KMS-11 (cell line): ENCODE measurements around the gene IGSF6.

Experiments
- H2AFZ ChIP-seq: fragments of 200-600 bp; sonication (generic); 2 replicates; pipeline ENCODE4 v1.6.1; 2016; ENCODE audit warnings: antibody characterized with exemption, mixed run types, low read depth
- H3K27ac ChIP-seq: fragments of 200-600 bp; sonication (generic); 2 replicates; pipeline ENCODE4 v1.6.1; 2016; ENCODE audit warnings: mild to moderate bottlenecking, mixed run types
- H3K27me3 ChIP-seq: fragments of 200-600 bp; sonication (generic); 2 replicates; pipeline ENCODE4 v1.6.1; 2017; ENCODE audit warnings: mild to moderate bottlenecking, low read depth, mixed run types, moderate library complexity; ENCODE audit not compliant: insufficient read depth
- H3K36me3 ChIP-seq: fragments of 200-600 bp; sonication (generic); 2 replicates; pipeline ENCODE4 v1.6.1; 2017; ENCODE audit warnings: mild to moderate bottlenecking, mixed run types; ENCODE audit not compliant: insufficient read depth
- H3K4me1 ChIP-seq: fragments of 200-600 bp; sonication (generic); 2 replicates; pipeline ENCODE4 v1.6.1; 2016; ENCODE audit warnings: mild to moderate bottlenecking, low read depth, mixed run types; ENCODE audit not compliant: poor library complexity, severe bottlenecking
- H3K4me2 ChIP-seq: fragments of 200-600 bp; sonication (generic); 2 replicates; pipeline ENCODE4 v1.7.0; 2016; ENCODE audit warnings: mild to moderate bottlenecking, mixed run types
- H3K4me3 ChIP-seq: fragments of 200-600 bp; sonication (generic); IDR thresholded peaks from 2 replicates; pipeline ENCODE4 v1.6.1; 2017; ENCODE audit warnings: low read depth, low read length, mixed read lengths; ENCODE audit not compliant: insufficient read depth
- H3K79me2 ChIP-seq: fragments of 200-600 bp; sonication (generic); 2 replicates; pipeline ENCODE4 v1.6.1; 2016; ENCODE audit warnings: low read depth, mixed run types; ENCODE audit not compliant: insufficient read depth
- H3K9ac ChIP-seq: fragments of 200-600 bp; sonication (generic); 2 replicates; pipeline ENCODE4 v1.6.1; 2016; ENCODE audit warnings: mild to moderate bottlenecking, mixed run types
- H4K20me1 ChIP-seq: fragments of 200-600 bp; sonication (generic); 2 replicates; pipeline ENCODE4 v1.6.1; 2016; ENCODE audit warnings: mild to moderate bottlenecking, mixed run types; ENCODE audit not compliant: insufficient read depth
- TF ChIP-seq, protein P1 (sequence below): fragments of 200-600 bp; sonication (generic); conservative IDR thresholded peaks from 2 replicates; pipeline ENCODE4 v1.6.1; 2017; ENCODE audit warnings: low read depth, mild to moderate bottlenecking, antibody characterized with exemption, low read length, moderate library complexity, mixed read lengths

The IGSF6 gene

GRCh38 chr16:21625026-21625425, 27.4 kb downstream of the IGSF6 start:
- Histone ChIP-seq H3K27ac (no peak overlapping the region), H3K4me3 (no peak overlapping the region), H4K20me1 (no peaks in the 10 kb centered on the region), H2AFZ (no peak overlapping the region), H3K79me2 (no peaks in the 10 kb centered on the region), H3K4me1 (no peaks in the 10 kb centered on the region), H3K4me2 (no peak overlapping the region), H3K36me3 (no peaks in the 10 kb centered on the region), H3K27me3 (0 out of 2 replicates have a peak, but pooled peaks cover 2% of the 10 kb centered on the region), H3K9ac (no peak overlapping the region)
- TF ChIP-seq, protein P1, sequence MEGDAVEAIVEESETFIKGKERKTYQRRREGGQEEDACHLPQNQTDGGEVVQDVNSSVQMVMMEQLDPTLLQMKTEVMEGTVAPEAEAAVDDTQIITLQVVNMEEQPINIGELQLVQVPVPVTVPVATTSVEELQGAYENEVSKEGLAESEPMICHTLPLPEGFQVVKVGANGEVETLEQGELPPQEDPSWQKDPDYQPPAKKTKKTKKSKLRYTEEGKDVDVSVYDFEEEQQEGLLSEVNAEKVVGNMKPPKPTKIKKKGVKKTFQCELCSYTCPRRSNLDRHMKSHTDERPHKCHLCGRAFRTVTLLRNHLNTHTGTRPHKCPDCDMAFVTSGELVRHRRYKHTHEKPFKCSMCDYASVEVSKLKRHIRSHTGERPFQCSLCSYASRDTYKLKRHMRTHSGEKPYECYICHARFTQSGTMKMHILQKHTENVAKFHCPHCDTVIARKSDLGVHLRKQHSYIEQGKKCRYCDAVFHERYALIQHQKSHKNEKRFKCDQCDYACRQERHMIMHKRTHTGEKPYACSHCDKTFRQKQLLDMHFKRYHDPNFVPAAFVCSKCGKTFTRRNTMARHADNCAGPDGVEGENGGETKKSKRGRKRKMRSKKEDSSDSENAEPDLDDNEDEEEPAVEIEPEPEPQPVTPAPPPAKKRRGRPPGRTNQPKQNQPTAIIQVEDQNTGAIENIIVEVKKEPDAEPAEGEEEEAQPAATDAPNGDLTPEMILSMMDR: no peak

DNA sequence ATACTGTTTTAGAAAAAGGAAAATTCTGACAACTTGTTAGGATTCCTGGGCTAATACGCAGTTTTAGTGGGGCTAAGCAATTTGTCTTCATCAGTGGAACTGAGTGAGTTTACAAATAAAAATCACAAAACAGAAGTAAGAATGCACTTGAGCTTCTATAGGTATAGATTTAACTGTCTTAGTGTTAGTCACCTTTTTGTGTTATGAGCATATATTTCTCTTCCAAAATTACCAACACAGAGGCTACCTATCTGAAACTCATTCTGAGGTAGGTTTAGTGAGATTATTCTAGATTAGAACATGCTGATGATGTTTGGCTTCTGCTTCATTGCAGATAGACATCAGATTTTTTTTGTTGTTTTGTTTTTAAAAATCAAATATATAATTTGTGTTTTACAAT, 29.9 kb downstream of the IGSF6 start:
- TF ChIP-seq, protein P1: no peak
- no peak overlapping the region for H3K4me3 ChIP-seq
- H3K36me3 ChIP-seq: no peaks in the 10 kb centered on the region
- H3K4me2 ChIP-seq: no peak overlapping the region
- 0 out of 2 replicates have a peak, but pooled peaks cover 2% of the 10 kb centered on the region for H3K27me3 ChIP-seq
- H3K27ac ChIP-seq: no peak overlapping the region
- no peaks in the 10 kb centered on the region for H4K20me1 ChIP-seq
- H3K4me1 ChIP-seq: peaks cover 16% of the 10 kb centered on the region
- no peak overlapping the region for H3K9ac ChIP-seq
- no peak overlapping the region for H2AFZ ChIP-seq
- no peaks in the 10 kb centered on the region for H3K79me2 ChIP-seq

- Histone ChIP-seq H3K36me3 (no peaks in the 10 kb centered on the region), H4K20me1 (no peaks in the 10 kb centered on the region), H3K79me2 (no peaks in the 10 kb centered on the region)
Measured at GRCh38 chr16:21620592-21620991, 31.8 kb downstream of the IGSF6 start.

GRCh38 chr16:21619765-21620425, 32.5 kb downstream of the IGSF6 start:
- Histone ChIP-seq H3K79me2 (no peaks in the 10 kb centered on the region), H3K27ac (no peak overlapping the region), H4K20me1 (no peaks in the 10 kb centered on the region), H3K4me1 (peaks cover 24% of the 10 kb centered on the region), H2AFZ (no peak overlapping the region), H3K27me3 (no peaks in the 10 kb centered on the region), H3K4me3 (no peak overlapping the region), H3K4me2 (no peak overlapping the region), H3K36me3 (no peaks in the 10 kb centered on the region), H3K9ac (no peak overlapping the region)
- TF ChIP-seq, protein P1: no peak

More at GRCh38 chr16:21620592-21620991, 31.8 kb downstream of the IGSF6 start:
- no peak overlapping the region for H3K4me3 ChIP-seq
- H3K27ac ChIP-seq: no peak overlapping the region
- TF ChIP-seq, protein P1: no peak
- no peak overlapping the region for H2AFZ ChIP-seq
- H3K4me1 ChIP-seq: peaks cover 24% of the 10 kb centered on the region
- no peak overlapping the region for H3K4me2 ChIP-seq
- no peak overlapping the region for H3K9ac ChIP-seq
- H3K27me3 ChIP-seq: 0 out of 2 replicates have a peak, but pooled peaks cover 2% of the 10 kb centered on the region
